Sigmoid colon (tissue), 7 donors: ENCODE measurements around the gene GALNT1. TPM values are rescaled to one million over a fixed set of nuclear protein-coding genes. Genes with fewer than 3 reads are reported as not detected.

Source experiments
- DNase-seq: peaks from one replicate; pipeline ENCODE4 v3.0.0-alpha.2; 2019
- H3K27ac ChIP-seq, 4 donors: fragments of 200-600 bp; sonication (generic); one replicate each; pipeline ENCODE4 v1.5.1; 2016 to 2019; ENCODE audit warnings: mild to moderate bottlenecking in 1 of 4
- H3K27me3 ChIP-seq, 3 donors: fragments of 200-600 bp; sonication (generic); one replicate each; pipeline ENCODE4 v1.5.1; 2019; ENCODE audit warnings: mild to moderate bottlenecking in 1 of 3
- H3K36me3 ChIP-seq, 4 donors: fragments of 200-600 bp; sonication (generic); one replicate each; pipeline ENCODE4 v1.5.1; 2016 to 2019
- H3K4me1 ChIP-seq, 4 donors: fragments of 200-600 bp; sonication (generic); one replicate each; pipeline ENCODE4 v1.5.1; 2017 to 2019
- H3K4me3 ChIP-seq, 4 donors: fragments of 200-600 bp; sonication (generic); one replicate each; pipeline ENCODE4 v1.5.1; 2017 to 2019; ENCODE audit warnings: mild to moderate bottlenecking in 2 of 4, moderate library complexity in 1 of 4
- H3K9me3 ChIP-seq, 4 donors: fragments of 200-600 bp in 3 of 4; sonication (generic) in 3 of 4; one replicate each; pipeline versions ENCODE4 v1.5.1 to v1.6.1; 2013 to 2019
- EP300 ChIP-seq, 4 donors: sonication (generic); formaldehyde crosslinking; IDR thresholded peaks; one replicate each; pipeline ENCODE4 v1.6.1; 2017; ENCODE audit warnings: antibody characterized with exemption in 4 of 4
- POLR2A ChIP-seq, 2 donors: fragments of 450-650 bp; IDR thresholded peaks; one replicate each; pipeline ENCODE4 v1.6.1; 2016; ENCODE audit warnings: antibody characterized with exemption in 2 of 2, mild to moderate bottlenecking in 2 of 2, moderate library complexity in 2 of 2
- POLR2AphosphoS5 ChIP-seq, 4 donors: sonication (generic); formaldehyde crosslinking; IDR thresholded peaks; one replicate each; pipeline ENCODE4 v1.6.1; 2017; ENCODE audit warnings: antibody characterized with exemption in 4 of 4
- WGBS, 2 donors: extraction: QIAGEN DNeasy Blood & Tissue Kit; methylation state at CpG; one replicate each; pipeline ENCODE4 v1.1.7; 2013; 5-methylcytosine and 5-hydroxymethylcytosine counted together
- intact Hi-C: fragments of 100-400 bp; cut with DNase I; formaldehyde crosslinking; loops from one replicate; pipeline ENCODE4 v1.15.1; 2023
- polyA plus RNA-seq, 3 donors: library from polyadenylated mRNA; stranded (reverse); fragments of 200-250 nt; gene quantifications; one replicate each; pipeline ENCODE4 v1.2.3, GENCODE V29; 2013
- total RNA-seq, 4 donors: library from RNA; depleted of rRNA; stranded (reverse); fragments of >200 nt; gene quantifications; one replicate each; pipeline ENCODE4 v1.1.0, GENCODE V29; 2016
- TF ChIP-seq, protein P1 (sequence below), 4 experiments: fragments of 450-650 bp in 3 of 4; fragments of 200-600 bp in 1 of 4; IDR thresholded peaks; one replicate each; pipeline ENCODE4 v1.5.1; 2016 to 2019; ENCODE audit warnings: antibody characterized with exemption in 4 of 4, mild to moderate bottlenecking in 3 of 4, moderate library complexity in 2 of 4
- donor health status: healthy with polysubstance abuse.
- donor health status: Bipolar disorder and iron deficiency.
- donor health status: healthy.

Gene GALNT1
- total and polyA plus RNA-seq, 7 donors, result 21.5 to 33.9 (median 29.7) TPM

DNA sequence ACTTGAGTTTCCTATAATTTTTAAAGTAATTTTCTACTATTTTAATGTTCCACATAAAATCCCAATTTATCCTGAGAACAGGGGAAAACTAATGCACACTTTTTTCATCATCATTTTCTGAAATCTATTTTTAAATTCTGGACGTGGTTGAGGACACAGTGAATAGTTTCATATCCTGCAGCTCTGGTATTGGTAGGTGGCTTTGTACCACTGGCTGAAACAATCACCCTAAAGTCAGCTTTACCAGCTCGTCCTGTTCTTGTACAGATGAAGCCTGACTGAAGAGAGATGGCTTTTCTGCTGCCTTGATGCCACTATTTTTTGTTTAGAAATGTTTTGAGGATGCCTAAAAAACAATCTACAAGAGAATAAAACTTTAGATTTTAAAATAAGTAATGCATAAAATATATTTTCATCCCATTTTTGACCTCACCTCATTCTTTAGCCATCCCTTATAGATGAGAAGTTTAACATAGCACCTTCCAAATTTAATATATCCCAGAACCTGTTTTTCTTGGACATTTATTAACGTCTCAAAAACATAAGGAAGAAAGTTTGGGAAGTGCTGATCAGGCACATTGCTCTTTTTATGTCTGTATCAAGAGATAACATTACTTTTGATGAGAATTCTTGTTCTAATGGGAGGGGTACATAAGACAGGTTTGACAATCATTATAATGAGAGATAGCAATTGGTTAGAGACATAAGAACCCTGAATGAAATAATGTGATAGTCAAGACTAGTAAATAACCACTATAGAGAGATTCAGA lies 80.9 kb downstream of the GALNT1 start:
- H3K4me3 ChIP-seq, result no peak overlapping the region
- TF ChIP-seq POLR2AphosphoS5 (IDR thresholded peaks at IDR 0.05), result no peak
- TF ChIP-seq, protein P1, sequence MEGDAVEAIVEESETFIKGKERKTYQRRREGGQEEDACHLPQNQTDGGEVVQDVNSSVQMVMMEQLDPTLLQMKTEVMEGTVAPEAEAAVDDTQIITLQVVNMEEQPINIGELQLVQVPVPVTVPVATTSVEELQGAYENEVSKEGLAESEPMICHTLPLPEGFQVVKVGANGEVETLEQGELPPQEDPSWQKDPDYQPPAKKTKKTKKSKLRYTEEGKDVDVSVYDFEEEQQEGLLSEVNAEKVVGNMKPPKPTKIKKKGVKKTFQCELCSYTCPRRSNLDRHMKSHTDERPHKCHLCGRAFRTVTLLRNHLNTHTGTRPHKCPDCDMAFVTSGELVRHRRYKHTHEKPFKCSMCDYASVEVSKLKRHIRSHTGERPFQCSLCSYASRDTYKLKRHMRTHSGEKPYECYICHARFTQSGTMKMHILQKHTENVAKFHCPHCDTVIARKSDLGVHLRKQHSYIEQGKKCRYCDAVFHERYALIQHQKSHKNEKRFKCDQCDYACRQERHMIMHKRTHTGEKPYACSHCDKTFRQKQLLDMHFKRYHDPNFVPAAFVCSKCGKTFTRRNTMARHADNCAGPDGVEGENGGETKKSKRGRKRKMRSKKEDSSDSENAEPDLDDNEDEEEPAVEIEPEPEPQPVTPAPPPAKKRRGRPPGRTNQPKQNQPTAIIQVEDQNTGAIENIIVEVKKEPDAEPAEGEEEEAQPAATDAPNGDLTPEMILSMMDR (IDR thresholded peaks at IDR 0.05), result no peak
- no peak for TF ChIP-seq POLR2A (IDR thresholded peaks at IDR 0.05)
- no peak for TF ChIP-seq EP300 (IDR thresholded peaks at IDR 0.05)
- no peaks in the 10 kb centered on the region for H3K27me3 ChIP-seq
- H3K27ac ChIP-seq, result no peak overlapping the region
- DNase-seq, result no peak
- no peaks in the 10 kb centered on the region for H3K4me1 ChIP-seq
- WGBS, 2 donors, result 71 to 88% methylated on average over 3 of the region's 3 CpGs
- no peaks in the 10 kb centered on the region for H3K9me3 ChIP-seq
- peaks cover 0 to 28% (median 0%) of the 10 kb centered on the region in 4 donors for H3K36me3 ChIP-seq
- intact Hi-C loops, result no loop called here

DNA sequence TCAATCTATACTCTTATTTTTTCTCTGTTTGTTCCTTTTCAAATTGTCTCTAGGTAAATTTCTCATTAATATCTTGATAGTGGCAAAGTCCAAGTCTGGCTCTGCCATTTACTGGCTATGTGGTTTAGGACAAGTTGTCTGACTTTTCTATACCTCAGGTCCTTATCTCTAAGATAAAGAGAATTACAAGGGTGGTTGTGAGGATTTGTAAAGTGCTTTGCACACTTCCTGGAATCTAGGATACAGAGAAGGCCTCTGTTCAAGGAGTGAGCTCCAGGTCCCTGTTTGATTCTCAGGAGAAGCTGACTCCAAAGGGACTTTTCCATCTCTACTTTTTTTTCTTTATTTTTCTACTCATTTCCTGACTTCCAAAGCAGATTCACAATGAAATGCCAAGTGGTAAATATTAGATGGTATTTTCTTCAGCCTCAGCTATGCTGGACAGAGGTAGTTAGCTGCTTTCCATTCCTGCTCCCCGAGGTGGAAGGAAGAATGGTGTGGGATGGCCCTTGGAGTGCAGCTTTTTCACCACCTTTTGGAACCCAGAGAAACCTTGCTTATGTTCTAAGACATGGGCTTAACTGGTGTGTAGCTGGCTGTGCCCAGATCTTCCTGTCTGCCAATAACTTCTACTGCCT lies 90.5 kb downstream of the GALNT1 start:
- Histone ChIP-seq H3K27ac (no peak overlapping the region), H3K9me3 (no peaks in the 10 kb centered on the region), H3K36me3 (peaks cover 0 to 4% (median 0%) of the 10 kb centered on the region in 4 donors), H3K27me3 (no peaks in the 10 kb centered on the region), H3K4me1 (no peaks in the 10 kb centered on the region), H3K4me3 (no peak overlapping the region)
- intact Hi-C loops, result no loop called here
- DNase-seq, result no peak
- WGBS, 2 donors, result 36 to 66% methylated on average over 1 of the region's 1 CpG
- no peak for TF ChIP-seq POLR2AphosphoS5 (IDR thresholded peaks at IDR 0.05)

DNA sequence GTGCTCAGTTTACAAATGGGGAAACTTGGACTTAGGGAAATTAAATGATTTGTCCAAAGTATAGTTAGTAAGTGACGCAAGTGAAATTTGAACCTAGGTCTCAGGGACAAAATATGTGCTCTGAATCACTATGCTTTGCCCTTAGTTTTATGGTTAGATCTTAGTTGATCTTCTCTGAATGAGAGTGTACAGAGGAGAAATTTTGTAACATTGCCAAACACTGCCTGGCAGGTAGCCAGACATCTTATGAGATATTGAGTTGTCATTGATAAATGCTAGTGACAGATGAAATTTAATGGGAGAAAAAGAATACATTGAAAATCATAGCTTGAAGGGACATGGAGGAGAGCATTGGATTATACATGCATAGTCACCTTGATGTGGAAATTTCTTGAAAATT lies 91.4 kb downstream of the GALNT1 start:
- WGBS, 2 donors, result 30 to 76% methylated on average over 1 of the region's 1 CpG
- Histone ChIP-seq H3K27ac (no peak overlapping the region), H3K4me3 (no peak overlapping the region), H3K27me3 (no peaks in the 10 kb centered on the region), H3K4me1 (no peaks in the 10 kb centered on the region), H3K9me3 (no peaks in the 10 kb centered on the region), H3K36me3 (peaks cover 0 to 7% (median 0%) of the 10 kb centered on the region in 4 donors)
- DNase-seq, result no peak
- TF ChIP-seq EP300 (IDR thresholded peaks at IDR 0.05), result no peak
- TF ChIP-seq POLR2A (IDR thresholded peaks at IDR 0.05), result no peak
- TF ChIP-seq POLR2AphosphoS5 (IDR thresholded peaks at IDR 0.05), result no peak
- TF ChIP-seq, protein P1 (IDR thresholded peaks at IDR 0.05), result no peak
- intact Hi-C loops, result no loop called here

DNA sequence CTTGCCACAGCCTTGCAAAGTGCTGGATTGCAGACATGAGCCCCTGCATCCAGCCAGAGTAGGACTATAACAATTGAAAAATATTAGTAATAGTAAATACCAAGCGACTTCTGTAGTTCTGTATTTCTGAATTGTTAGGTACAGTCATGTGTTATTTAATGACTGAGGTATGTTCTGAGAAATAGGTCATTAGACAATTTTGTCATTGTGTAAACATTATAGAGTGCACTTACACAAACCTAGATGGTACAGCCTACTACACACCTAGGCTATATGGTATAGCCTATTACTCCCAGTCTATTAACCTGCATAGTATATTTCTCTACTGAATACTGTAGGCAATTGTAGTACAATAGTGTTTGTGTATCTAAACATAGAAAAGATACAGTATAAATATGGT lies 92.1 kb downstream of the GALNT1 start:
- Histone ChIP-seq H3K4me3 (no peak overlapping the region), H3K9me3 (no peaks in the 10 kb centered on the region), H3K36me3 (peaks cover 0 to 13% (median 0%) of the 10 kb centered on the region in 4 donors), H3K27me3 (no peaks in the 10 kb centered on the region), H3K4me1 (no peaks in the 10 kb centered on the region), H3K27ac (no peak overlapping the region)
- intact Hi-C loops, result no loop called here
- TF ChIP-seq POLR2AphosphoS5 (IDR thresholded peaks at IDR 0.05) (no peak), POLR2A (IDR thresholded peaks at IDR 0.05) (no peak), EP300 (IDR thresholded peaks at IDR 0.05) (no peak)
- TF ChIP-seq, protein P1 (IDR thresholded peaks at IDR 0.05), result no peak
- DNase-seq, result no peak
- WGBS, 2 donors, result 96 to 98% methylated on average over 1 of the region's 1 CpG

DNA sequence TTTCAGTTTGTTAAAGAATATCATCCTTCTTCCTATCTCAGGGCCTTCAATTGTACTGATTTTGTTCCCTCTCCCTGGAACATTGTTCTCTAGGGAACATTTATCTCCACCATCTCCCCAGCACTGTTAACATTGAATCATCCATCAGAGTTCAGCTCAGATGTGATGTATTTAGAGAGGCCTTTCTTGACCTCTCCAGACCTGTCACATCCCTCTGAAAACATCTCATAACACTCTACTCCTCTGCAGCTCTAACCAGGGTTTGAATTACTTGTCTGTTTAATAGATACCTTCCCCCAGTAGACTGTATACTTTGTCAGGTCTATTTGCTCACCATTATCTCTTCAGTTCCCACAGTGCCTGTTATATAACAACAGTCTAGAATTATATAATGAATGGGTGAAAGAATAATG lies 98.6 kb downstream of the GALNT1 start:
- TF ChIP-seq EP300 (IDR thresholded peaks at IDR 0.05) (no peak), POLR2AphosphoS5 (IDR thresholded peaks at IDR 0.05) (no peak), POLR2A (IDR thresholded peaks at IDR 0.05) (no peak)
- TF ChIP-seq, protein P1 (IDR thresholded peaks at IDR 0.05), result no peak

More for the DNA sequence above, 98.6 kb downstream of the GALNT1 start:
- intact Hi-C loops, result no loop called here
- no peak overlapping the region for H3K27ac ChIP-seq
- no peaks in the 10 kb centered on the region for H3K9me3 ChIP-seq
- H3K36me3 ChIP-seq, result peaks cover 0 to 33% (median 2%) of the 10 kb centered on the region in 4 donors
- no peaks in the 10 kb centered on the region for H3K27me3 ChIP-seq
- H3K4me3 ChIP-seq, result no peak overlapping the region
- no peak for DNase-seq
- peaks cover 0 to 7% (median 0%) of the 10 kb centered on the region in 4 donors for H3K4me1 ChIP-seq
